Measurements from ENCODE around the gene IFI27L2.

The IFI27L2 gene

DNA sequence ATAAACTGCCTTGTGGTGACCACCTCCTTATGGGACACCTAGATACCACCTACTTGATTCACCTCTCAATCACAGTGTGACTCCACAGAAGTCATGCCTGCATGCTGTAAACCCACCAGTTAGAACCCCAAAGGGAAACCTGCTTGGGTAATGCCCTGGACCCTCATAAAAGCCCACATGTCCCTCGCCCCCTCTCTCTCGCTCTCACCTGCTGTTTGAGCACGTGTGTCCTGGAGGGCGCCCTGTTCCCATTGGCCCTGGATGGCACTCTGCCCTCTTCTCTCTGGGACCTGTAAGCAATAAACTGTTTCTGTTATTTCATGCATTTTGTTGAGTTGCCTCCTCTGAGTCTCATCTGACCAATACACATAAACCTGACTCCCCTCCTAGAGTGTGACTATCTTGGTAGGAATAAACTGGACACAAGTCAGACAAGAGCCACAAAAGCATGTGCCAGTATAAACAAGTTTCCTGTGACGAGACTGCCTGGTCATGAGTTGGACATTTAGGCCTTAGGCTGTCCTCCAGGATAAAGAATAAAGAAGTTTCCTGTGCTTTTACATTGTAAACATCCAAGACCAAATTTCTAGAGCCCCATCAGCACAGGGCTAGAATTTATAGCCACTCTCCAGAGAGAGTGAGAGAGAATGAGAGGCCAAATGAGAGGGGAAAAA, 8.6 kb downstream of the IFI27L2 start:
- TF ChIP-seq, protein P1, sequence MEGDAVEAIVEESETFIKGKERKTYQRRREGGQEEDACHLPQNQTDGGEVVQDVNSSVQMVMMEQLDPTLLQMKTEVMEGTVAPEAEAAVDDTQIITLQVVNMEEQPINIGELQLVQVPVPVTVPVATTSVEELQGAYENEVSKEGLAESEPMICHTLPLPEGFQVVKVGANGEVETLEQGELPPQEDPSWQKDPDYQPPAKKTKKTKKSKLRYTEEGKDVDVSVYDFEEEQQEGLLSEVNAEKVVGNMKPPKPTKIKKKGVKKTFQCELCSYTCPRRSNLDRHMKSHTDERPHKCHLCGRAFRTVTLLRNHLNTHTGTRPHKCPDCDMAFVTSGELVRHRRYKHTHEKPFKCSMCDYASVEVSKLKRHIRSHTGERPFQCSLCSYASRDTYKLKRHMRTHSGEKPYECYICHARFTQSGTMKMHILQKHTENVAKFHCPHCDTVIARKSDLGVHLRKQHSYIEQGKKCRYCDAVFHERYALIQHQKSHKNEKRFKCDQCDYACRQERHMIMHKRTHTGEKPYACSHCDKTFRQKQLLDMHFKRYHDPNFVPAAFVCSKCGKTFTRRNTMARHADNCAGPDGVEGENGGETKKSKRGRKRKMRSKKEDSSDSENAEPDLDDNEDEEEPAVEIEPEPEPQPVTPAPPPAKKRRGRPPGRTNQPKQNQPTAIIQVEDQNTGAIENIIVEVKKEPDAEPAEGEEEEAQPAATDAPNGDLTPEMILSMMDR (IDR thresholded peaks at IDR 0.05) = no peak

DNA sequence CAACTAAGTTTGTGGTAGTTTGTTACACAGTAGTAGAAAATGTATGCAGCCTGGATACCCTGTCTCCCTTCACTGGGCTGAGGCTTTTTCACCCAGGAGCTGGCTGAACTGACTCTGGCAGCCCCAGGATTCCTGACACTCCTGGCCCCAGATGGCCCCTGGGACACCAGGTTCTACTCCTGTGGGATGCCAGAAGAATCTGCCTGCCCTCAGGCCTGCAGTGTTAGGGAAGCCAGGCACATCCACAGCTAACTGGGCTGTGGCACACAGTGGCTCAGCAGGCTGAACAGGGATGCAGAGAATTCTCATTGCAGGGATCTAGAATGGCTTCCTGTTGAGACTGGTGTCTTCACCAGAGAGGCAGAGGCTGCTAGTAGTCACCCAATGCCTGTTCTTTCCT, 10.3 kb downstream of the IFI27L2 start:
- TF ChIP-seq, protein P1 (IDR thresholded peaks at IDR 0.05) = no peak

GRCh38 chr14:94117856-94118255, 11.5 kb downstream of the IFI27L2 start:
- TF ChIP-seq, protein P1 (IDR thresholded peaks at IDR 0.05) = no peak

DNA sequence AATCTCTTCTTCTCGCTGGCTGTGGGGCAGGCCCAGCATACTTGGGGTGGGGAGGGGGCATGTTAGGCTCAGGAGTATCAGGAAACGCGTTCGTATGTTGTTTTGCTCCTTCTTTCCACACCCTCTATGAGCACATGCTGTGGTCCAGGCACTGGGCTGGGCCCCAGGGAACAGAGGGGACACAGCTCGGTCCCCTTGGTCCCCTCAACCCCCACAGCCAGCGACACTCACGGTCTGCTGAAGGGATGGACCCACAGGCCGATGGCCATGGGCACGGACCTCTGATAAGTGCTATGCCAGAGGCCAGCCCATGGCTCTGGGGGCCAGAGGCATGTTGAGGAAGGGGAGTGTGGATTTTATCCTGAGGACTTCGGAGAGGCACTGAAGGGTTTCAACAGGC, 12.7 kb downstream of the IFI27L2 start:
- TF ChIP-seq, protein P1 (IDR thresholded peaks at IDR 0.05) = no peak

GRCh38 chr14:94115631-94116030, 13.8 kb downstream of the IFI27L2 start:
- TF ChIP-seq, protein P1 (IDR thresholded peaks at IDR 0.05) = no peak

DNA sequence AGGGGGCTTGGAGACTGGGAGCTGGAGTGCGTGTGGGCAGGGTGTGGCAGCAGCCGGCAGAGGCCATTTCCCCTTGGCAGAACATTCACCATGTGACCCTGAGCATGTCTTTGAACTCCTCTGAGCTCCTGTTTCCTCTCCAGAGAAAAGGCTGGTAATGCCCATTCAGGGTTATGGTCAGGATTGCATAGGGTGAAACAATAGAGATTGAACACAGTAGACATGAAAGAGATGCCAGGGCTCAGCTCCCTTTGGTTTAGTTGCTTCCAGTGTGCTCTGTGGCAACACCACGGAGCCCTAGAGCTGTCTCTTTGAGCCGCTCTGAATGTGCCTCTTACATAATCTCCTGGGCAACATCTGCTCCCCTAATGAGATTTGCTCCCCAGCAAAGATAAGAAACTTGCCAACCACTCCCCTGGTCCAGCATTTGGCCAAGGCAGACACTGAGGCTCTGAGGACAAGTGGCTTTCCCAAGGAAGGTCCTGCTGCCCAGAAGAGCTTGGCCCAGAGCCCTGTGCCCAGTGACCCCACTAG, 14.3 kb downstream of the IFI27L2 start:
- TF ChIP-seq, protein P1 (IDR thresholded peaks at IDR 0.05) = no peak

- TF ChIP-seq, protein P1 (IDR thresholded peaks at IDR 0.05) = no peak
Measured at GRCh38 chr14:94114589-94115057, 14.8 kb downstream of the IFI27L2 start.

Data from LNCAP (cell line).